BE2C (cell line): ENCODE results near the gene PDAP1.
"Not testable (repeated sequence)": the region's sequence is repeated elsewhere in the genome, so short reads cannot be mapped to it uniquely, and the experiment has no call there.

Experiments used
- DNase-seq: peaks from one replicate; pipeline ENCODE4 v3.0.0-alpha.2; 2020
- H3K27me3 ChIP-seq: fragments of 250-450 bp; sonication (Bioruptor Pico); 2 replicates; pipeline ENCODE4 v1.5.1; 2020; ENCODE audit warnings: mild to moderate bottlenecking
- H3K36me3 ChIP-seq: fragments of 250-450 bp; sonication (Bioruptor Pico); 2 replicates; pipeline ENCODE4 v1.5.1; 2020; ENCODE audit warnings: mild to moderate bottlenecking
- H3K4me1 ChIP-seq: fragments of 250-450 bp; sonication (Bioruptor Pico); 2 replicates; pipeline ENCODE4 v1.5.1; 2020
- H3K4me3 ChIP-seq: 2 replicates; pipeline ENCODE4 v1.5.1; 2011; ENCODE audit warnings: low read depth, low read length
- H3K9me3 ChIP-seq: fragments of 250-450 bp; sonication (Bioruptor Pico); 2 replicates; pipeline ENCODE4 v1.5.1; 2020
- TF ChIP-seq, protein P1 (sequence below): IDR thresholded peaks from 2 replicates; pipeline ENCODE4 v1.5.1; 2012; ENCODE audit warnings: mild to moderate bottlenecking, low read depth, low read length

Gene PDAP1

DNA sequence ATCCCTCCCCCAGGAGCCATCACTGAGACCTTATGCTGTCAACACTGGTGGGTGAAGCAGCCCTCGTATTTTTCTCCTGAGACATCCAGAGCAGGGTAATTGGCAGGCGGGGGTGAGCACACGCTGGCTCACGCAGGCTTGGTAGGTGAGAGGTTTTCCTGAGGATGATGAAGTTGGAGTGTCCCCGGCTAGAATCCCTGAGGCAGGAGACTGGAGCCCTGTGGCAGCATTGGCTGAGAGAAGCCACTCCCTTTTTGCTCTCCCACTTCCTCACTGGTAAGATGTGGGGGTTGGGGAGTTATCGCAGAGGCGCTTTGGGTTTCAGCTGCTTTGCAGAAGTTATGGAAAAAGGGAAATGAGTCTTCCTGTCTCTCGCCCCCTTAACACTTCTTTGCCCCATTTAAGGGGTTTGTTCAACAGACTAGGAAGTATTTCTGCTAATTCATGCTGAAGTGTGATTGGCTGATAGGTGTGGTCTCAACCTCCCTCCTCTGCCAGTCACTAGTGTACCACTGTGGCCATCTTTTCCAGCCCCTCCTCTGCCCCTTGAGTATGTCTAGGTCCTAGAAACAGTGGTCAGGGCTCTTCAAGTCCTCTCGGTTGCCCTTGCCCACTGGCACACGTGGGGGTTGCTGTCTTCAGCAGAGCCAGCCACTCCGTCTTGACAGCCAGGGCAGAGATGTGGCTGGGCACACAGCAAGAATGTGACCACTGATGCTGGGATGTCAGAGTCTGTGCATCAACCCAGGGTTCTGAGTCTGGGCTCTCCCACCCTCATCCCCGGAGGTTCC is 28.2 kb downstream of the PDAP1 start:
- Histone ChIP-seq H3K9me3 (no peaks in the 10 kb centered on the region), H3K36me3 (no peaks in the 10 kb centered on the region), H3K27me3 (no peaks in the 10 kb centered on the region), H3K4me1 (peaks cover 10% of the 10 kb centered on the region), H3K4me3 (no peak overlapping the region)
- TF ChIP-seq, protein P1, sequence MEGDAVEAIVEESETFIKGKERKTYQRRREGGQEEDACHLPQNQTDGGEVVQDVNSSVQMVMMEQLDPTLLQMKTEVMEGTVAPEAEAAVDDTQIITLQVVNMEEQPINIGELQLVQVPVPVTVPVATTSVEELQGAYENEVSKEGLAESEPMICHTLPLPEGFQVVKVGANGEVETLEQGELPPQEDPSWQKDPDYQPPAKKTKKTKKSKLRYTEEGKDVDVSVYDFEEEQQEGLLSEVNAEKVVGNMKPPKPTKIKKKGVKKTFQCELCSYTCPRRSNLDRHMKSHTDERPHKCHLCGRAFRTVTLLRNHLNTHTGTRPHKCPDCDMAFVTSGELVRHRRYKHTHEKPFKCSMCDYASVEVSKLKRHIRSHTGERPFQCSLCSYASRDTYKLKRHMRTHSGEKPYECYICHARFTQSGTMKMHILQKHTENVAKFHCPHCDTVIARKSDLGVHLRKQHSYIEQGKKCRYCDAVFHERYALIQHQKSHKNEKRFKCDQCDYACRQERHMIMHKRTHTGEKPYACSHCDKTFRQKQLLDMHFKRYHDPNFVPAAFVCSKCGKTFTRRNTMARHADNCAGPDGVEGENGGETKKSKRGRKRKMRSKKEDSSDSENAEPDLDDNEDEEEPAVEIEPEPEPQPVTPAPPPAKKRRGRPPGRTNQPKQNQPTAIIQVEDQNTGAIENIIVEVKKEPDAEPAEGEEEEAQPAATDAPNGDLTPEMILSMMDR: no peak
- DNase-seq: no peak

DNA sequence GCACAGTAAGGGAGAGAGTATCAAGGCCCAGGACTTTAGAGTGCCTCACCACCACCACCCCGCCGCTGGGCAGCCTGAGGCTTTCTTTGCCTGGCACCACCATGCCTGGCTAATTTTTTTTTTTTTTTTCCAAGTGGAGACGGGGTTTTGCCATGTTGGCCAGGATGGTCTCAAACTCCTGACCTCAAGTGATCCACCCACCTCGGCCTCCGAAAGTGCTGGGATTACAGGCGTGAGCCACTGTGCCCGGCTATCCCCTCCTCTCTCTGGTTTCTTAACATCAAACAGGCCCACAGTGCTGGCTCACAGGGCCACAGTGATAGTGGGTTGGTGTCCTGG is 28.7 kb downstream of the PDAP1 start:
- peaks cover 10% of the 10 kb centered on the region for H3K4me1 ChIP-seq
- H3K36me3 ChIP-seq, DNase-seq: not testable (repeated sequence)

DNA sequence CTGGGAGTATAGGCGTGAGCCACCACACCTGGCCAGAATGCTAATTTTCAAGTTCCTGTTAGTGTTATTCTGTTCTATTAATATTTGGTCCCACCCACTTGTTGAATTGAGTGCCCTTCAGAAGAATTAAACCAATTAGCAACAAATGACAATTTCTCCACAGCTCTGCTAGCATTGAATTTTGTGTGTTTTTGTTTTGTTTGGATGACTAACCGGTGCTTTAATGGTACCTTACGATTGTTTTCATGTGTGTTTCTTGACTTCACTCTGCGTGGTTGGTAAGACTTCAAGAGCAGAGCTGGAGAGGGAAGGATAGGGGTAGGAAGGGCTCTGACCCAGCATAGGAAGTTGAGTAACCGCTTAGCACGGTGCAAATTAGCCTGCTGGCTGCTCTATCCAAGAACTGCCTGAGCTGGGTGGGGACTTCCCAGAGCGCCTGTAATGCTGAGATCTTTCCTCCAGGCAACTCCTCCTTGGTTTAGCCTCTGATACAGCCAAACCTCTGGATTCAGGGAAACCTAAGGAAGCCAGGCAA is 29.3 kb downstream of the PDAP1 start:
- Histone ChIP-seq H3K9me3 (no peaks in the 10 kb centered on the region), H3K4me1 (peaks cover 12% of the 10 kb centered on the region), H3K27me3 (no peaks in the 10 kb centered on the region), H3K4me3 (no peak overlapping the region), H3K36me3 (no peaks in the 10 kb centered on the region)
- TF ChIP-seq, protein P1: no peak
- no peak for DNase-seq

More for the DNA sequence above, 28.7 kb downstream of the PDAP1 start:
- H3K4me3 ChIP-seq, H3K27me3 ChIP-seq, H3K9me3 ChIP-seq: not testable (repeated sequence)

DNA sequence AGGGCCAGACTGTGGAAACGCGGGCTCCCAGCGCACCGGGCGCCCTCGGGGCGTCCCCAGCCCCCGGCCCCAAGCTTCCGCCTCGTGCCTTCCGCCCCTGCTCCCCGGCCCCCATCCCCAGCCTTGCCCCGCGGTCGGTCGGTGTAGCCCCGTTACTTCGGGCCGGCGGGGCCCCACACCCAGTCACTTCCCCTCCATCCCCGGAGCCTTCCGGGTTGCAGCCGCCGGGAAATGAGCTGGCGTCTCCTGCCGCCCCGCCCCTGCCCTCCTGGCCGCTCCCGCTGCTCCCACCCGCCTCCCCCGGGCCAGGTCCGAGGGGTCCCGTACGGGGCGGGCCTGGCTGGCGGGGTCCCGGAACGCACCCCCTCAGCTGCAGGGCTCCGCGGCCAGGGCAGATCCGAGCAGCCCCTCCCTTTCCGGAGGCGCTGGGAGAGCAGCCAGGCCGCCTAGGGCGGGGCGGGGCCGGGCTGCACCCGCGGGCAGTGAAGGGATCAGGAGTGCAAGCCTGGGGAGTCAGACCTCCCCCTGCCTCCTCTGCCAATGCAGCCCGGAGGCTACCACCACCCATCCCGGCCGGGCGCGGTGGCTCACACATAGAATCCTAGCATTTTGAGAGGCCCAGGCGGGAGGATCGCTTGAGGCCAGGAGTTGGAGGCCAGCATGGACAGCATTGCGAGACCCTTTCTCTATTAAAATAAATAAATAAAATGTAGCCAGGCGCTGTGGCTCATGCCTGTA is 33.2 kb downstream of the PDAP1 start:
- TF ChIP-seq, protein P1: no peak
- Histone ChIP-seq H3K36me3 (no peaks in the 10 kb centered on the region), H3K27me3 (no peaks in the 10 kb centered on the region), H3K9me3 (no peaks in the 10 kb centered on the region), H3K4me1 (peaks cover 3% of the 10 kb centered on the region), H3K4me3 (peak overlapping the region; percentile 67)
- peak; percentile 72 for DNase-seq

DNA sequence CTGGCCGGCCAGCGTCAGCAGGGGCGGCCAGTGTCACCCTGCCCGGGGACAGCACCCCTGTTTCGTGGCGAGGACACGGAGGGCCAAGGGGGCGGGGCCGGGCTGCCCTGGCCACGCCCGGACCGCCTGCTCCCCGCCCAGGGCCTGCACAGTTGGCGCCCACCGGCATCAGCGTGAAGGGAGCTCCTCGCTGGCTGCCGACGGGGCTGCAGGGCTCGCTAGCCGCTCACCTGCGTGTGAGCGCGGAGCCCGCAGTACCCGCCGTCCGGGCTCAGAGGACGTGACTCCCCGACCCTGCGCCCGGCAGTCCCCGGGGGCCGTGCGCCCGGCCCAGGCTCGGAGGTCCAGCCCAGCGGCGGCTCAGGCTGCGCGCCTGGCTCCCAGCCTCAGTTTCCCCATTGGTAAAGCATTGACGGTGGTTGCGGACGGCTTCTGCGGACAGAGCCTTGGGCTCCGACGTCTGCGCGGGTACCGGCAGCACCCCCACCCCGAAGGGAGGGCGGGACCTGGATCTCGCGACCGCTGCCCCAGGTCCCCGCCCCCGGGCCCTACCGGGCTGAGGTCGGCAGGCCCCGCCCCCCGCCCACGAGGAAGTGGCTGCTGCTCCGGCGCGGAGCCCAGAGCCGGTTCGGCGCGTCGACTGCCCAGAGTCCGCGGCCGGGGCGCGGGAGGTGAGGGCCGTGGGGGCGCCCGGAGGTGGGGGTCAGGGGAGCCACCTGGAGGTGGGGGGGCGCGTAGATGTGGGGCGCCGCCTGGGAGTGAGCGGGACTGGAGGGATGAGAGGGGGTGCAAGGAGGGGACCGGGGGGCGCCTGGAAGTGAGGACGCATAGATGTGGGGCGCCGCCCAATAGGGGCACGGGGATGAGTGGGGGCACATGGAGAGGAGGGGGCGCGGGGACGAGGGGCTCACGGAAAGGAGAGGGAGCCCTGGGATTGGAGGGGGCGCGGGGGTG is 34.0 kb downstream of the PDAP1 start, which contains the start of gene ARPC1B:
Gene ARPC1B, plus strand, starts transcription at position 620 of the 954 bp plus-strand sequence. CDS start 10,985 bp downstream, outside the sequence.
- H3K4me3 ChIP-seq: peak within 1 kb of the TSS; percentile 67
- H3K36me3 ChIP-seq: no peaks in the 10 kb centered on the region
- DNase-seq: peak; percentile 78
- H3K4me1 ChIP-seq: peaks cover 3% of the 10 kb centered on the region; the same call in 1 of the 2 replicates
- H3K27me3 ChIP-seq: no peaks in the 10 kb centered on the region
- TF ChIP-seq, protein P1: no peak
- no peaks in the 10 kb centered on the region for H3K9me3 ChIP-seq
